ENCODE data around the gene ZNF276. TPM values are rescaled to one million over a fixed set of nuclear protein-coding genes. Genes with fewer than 3 reads are reported as not detected.

ZNF276 gene
- total RNA-seq, 1 donor from 2014 or later: 28.0 TPM

DNA sequence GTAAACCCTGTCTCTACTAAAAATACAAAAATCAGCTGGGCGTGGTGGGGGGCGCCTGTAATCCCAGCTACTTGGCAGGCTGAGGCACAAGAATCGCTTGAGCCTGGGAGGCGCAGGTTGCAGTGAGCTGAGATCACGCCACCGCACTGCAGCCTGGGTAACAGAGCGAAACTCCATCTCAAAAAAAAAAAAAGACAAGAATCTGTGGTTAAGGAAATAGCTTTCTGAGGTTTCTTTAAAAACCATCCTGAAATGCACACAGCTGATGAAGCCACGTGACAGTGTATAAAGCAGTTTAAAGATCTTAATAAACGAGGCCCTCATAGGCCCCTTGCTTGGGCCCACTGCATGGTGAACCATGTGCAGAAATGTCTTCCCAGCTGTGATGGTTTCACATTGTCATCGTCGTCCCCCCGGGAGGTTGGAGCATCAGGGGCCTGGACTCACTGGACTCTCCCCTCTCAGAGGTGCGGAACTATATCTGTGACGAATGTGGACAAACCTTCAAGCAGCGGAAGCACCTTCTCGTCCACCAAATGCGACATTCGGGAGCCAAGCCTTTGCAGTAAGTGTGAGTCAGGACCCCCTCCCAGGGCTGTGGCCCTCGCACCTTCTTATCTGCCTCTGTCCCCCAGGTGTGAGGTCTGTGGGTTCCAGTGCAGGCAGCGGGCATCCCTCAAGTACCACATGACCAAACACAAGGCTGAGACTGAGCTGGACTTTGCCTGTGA is 16.2 kb downstream of the ZNF276 start:
- no peaks in the 10 kb centered on the region for H3K4me1 Mint-ChIP-seq (ENCODE audit: unreplicated experiment)
- H3K4me3 Mint-ChIP-seq: no peak overlapping the region
- no peak for DNase-seq (ENCODE audit: extremely low spot score, unreplicated experiment)
- H3K36me3 Mint-ChIP-seq: peaks cover 7% of the 10 kb centered on the region
- TF ChIP-seq, protein P1, sequence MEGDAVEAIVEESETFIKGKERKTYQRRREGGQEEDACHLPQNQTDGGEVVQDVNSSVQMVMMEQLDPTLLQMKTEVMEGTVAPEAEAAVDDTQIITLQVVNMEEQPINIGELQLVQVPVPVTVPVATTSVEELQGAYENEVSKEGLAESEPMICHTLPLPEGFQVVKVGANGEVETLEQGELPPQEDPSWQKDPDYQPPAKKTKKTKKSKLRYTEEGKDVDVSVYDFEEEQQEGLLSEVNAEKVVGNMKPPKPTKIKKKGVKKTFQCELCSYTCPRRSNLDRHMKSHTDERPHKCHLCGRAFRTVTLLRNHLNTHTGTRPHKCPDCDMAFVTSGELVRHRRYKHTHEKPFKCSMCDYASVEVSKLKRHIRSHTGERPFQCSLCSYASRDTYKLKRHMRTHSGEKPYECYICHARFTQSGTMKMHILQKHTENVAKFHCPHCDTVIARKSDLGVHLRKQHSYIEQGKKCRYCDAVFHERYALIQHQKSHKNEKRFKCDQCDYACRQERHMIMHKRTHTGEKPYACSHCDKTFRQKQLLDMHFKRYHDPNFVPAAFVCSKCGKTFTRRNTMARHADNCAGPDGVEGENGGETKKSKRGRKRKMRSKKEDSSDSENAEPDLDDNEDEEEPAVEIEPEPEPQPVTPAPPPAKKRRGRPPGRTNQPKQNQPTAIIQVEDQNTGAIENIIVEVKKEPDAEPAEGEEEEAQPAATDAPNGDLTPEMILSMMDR (conservative IDR thresholded peaks at IDR 0.05): no peak
- no peaks in the 10 kb centered on the region for H3K27me3 Mint-ChIP-seq
- no peaks in the 10 kb centered on the region for H3K9me3 Mint-ChIP-seq
- H3K27ac Mint-ChIP-seq: no peak overlapping the region

DNA sequence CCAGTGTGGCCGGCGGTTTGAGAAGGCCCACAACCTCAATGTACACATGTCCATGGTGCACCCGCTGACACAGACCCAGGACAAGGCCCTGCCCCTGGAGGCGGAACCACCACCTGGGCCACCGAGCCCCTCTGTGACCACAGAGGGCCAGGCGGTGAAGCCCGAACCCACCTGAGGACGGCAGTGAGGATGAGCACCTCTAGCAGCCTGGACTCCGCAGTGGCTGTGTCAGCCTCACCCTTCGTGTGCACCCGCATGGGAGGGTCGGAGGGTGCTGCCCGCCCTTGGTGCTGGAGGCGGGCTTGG is 16.7 kb downstream of the ZNF276 start:
- H3K27ac Mint-ChIP-seq: no peak overlapping the region
- no peaks in the 10 kb centered on the region for H3K9me3 Mint-ChIP-seq
- TF ChIP-seq, protein P1 (conservative IDR thresholded peaks at IDR 0.05): no peak
- no peak overlapping the region for H3K4me3 Mint-ChIP-seq
- no peaks in the 10 kb centered on the region for H3K4me1 Mint-ChIP-seq (ENCODE audit: unreplicated experiment)
- no peak for DNase-seq (ENCODE audit: extremely low spot score, unreplicated experiment)
- H3K36me3 Mint-ChIP-seq: peaks cover 10% of the 10 kb centered on the region
- H3K27me3 Mint-ChIP-seq: no peaks in the 10 kb centered on the region

DNA sequence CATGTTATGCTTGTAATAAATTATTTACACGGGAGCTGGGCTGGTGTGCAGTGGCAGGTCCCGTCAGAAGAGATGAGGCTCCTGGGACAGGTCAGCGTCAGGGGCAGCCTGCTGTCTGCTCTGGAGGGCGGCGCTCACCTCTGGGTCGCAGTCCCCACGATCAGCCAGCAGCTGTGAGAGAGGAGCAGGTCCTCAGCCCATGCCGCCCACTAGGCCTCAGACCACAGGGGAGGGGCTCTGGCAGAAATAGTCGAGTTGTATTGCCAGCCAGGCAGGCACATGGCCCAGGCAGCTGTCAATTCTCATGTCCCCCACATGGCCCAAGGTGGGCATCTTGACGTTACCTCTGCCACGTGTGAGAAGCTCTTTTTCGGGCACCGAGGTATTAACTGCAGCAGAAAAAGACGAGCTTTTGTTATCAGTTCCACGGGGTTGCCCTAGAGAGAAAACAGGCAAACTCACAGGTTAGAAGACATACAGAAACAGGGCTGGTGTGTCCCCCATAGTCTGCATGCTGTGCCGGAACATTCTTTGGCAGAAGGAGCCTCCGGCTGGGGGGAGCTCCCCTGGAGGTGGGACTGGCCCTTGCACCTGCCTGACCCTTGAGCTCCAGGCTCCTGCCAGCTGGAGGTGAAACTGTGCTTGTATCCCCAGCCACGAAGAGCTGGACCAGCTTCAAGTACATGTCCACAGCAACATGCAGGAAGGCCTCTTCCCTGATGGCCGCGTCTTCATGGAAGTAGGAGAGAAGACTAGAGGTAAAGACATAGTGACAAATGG is 17.4 kb downstream of the ZNF276 start:
- no peak for DNase-seq (ENCODE audit: extremely low spot score, unreplicated experiment)
- Mint-ChIP-seq H3K27ac (no peak overlapping the region), H3K9me3 (no peaks in the 10 kb centered on the region), H3K36me3 (peaks cover 10% of the 10 kb centered on the region), H3K27me3 (no peaks in the 10 kb centered on the region), H3K4me1 (ENCODE audit: unreplicated experiment) (no peaks in the 10 kb centered on the region), H3K4me3 (no peak overlapping the region)
- TF ChIP-seq, protein P1 (conservative IDR thresholded peaks at IDR 0.05): no peak

DNA sequence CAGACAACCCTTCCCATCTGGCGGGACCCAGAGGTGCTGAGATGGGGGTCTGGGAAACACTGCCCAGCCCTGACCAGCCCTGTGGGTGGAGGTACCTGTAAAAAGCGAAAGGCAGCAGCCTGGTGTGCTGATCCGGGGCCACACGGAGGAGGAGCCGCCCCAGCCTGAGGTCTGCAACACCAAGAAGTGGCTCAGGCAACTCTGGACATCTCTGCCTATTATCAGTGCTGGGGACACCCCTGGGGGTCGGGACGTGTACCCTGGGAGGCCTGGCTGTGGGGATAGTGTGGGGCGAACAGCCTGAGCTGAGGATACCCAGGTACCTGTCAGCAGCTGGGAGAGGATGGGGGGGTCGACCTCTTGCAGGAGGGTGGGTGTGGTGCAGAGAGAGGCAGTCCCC is 18.0 kb downstream of the ZNF276 start:
- no peak overlapping the region for H3K27ac Mint-ChIP-seq
- TF ChIP-seq, protein P1 (conservative IDR thresholded peaks at IDR 0.05): no peak
- no peaks in the 10 kb centered on the region for H3K27me3 Mint-ChIP-seq
- H3K9me3 Mint-ChIP-seq: no peaks in the 10 kb centered on the region
- no peak overlapping the region for H3K4me3 Mint-ChIP-seq
- H3K4me1 Mint-ChIP-seq (ENCODE audit: unreplicated experiment): no peaks in the 10 kb centered on the region
- no peak for DNase-seq (ENCODE audit: extremely low spot score, unreplicated experiment)
- peaks cover 9% of the 10 kb centered on the region for H3K36me3 Mint-ChIP-seq

DNA sequence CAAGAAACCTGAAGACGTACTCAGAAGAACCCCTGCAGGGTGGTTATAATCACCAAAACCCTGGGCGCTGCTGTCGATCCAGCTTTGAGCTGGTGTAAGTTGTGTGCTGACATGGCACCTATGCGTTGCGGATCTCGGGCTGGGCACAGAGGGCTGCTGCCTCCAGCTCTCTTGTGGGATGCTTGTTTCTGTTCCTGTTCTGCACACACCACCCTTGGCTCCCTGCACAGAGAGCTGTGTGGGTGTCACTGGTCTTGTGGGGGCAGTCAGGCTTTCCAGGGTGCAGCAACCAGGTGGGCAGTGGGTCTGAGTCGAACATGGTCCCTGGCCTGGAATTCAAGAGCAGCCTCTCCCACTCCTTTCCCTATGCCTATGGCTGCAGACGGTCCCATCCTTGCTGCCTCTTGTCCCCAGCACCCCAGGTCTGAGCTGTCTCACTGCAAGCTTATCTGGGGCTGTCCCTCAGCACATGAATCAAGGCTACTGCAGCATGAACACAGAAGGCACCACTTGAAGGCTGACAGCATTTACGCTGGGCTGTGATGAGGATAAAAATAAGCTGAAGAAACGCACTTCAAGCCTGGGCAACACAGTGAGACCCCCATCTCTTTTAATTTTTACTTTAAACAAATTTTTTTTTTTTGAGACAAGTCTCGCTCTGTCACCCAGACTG is 20.1 kb downstream of the ZNF276 start:
- no peak overlapping the region for H3K4me3 Mint-ChIP-seq
- peaks cover 3% of the 10 kb centered on the region for H3K36me3 Mint-ChIP-seq
- H3K27me3 Mint-ChIP-seq: no peaks in the 10 kb centered on the region
- no peak overlapping the region for H3K27ac Mint-ChIP-seq
- TF ChIP-seq, protein P1 (conservative IDR thresholded peaks at IDR 0.05): no peak
- H3K4me1 Mint-ChIP-seq (ENCODE audit: unreplicated experiment): no peaks in the 10 kb centered on the region
- DNase-seq (ENCODE audit: extremely low spot score, unreplicated experiment): no peak
- no peaks in the 10 kb centered on the region for H3K9me3 Mint-ChIP-seq

Measured in type B pancreatic cell (in vitro differentiated cells).